Activated CD8-positive, alpha-beta memory T cell treated with anti-CD3 and anti-CD28 coated beads, Interleukin-2, amount 50 U/mL, for 48 hours (primary cell): ENCODE results near the gene C2orf74.
A peak's percentile ranks its signal among the peaks of the same experiment; 100 is the strongest.
"Not testable (repeated sequence)": the region's sequence is repeated elsewhere in the genome, so short reads cannot be mapped to it uniquely, and the experiment has no call there.

Experiments
- DNase-seq: peaks from one replicate; pipeline ENCODE4 v3.0.0-alpha.2; 2020

C2orf74 gene

GRCh38 chr2:61175036-61175435 lies 13.0 kb downstream of the C2orf74 start:
- peak; percentile 39 for DNase-seq

- DNase-seq: peak; percentile 96
Observed at GRCh38 chr2:61176755-61177726, 15.1 kb downstream of the C2orf74 start.

- peak; percentile 76 for DNase-seq
Observed at GRCh38 chr2:61177727-61178549, 15.9 kb downstream of the C2orf74 start.

- DNase-seq: no peak
Observed at GRCh38 chr2:61178603-61179545, 16.9 kb downstream of the C2orf74 start.

- DNase-seq: no peak
Observed at GRCh38 chr2:61179701-61180639, 18.0 kb downstream of the C2orf74 start.

- no peak for DNase-seq
Observed at GRCh38 chr2:61180686-61181085, 18.7 kb downstream of the C2orf74 start.

- no peak for DNase-seq
Observed at GRCh38 chr2:61181382-61182058, 19.5 kb downstream of the C2orf74 start.

- DNase-seq: no peak
Observed at GRCh38 chr2:61182059-61182383, 20.0 kb downstream of the C2orf74 start.

GRCh38 chr2:61183795-61184194 lies 21.8 kb downstream of the C2orf74 start:
- DNase-seq: no peak

GRCh38 chr2:61184263-61184662 lies 22.3 kb downstream of the C2orf74 start:
- no peak for DNase-seq

GRCh38 chr2:61185231-61185728 lies 23.3 kb downstream of the C2orf74 start:
- no peak for DNase-seq

- no peak for DNase-seq
Observed at GRCh38 chr2:61187085-61187484, 25.1 kb downstream of the C2orf74 start.

GRCh38 chr2:61193670-61194561 lies 31.9 kb downstream of the C2orf74 start:
- no peak for DNase-seq

- not testable (repeated sequence) for DNase-seq
Observed at GRCh38 chr2:61194646-61195045, 32.7 kb downstream of the C2orf74 start.

- DNase-seq: no peak
Observed at GRCh38 chr2:61196671-61197070, 34.7 kb downstream of the C2orf74 start.

GRCh38 chr2:61205132-61205531 lies 43.1 kb downstream of the C2orf74 start:
- DNase-seq: no peak

GRCh38 chr2:61210332-61210981 lies 48.5 kb downstream of the C2orf74 start:
- no peak for DNase-seq

GRCh38 chr2:61214171-61214570 lies 52.2 kb downstream of the C2orf74 start:
- DNase-seq: no peak
